H9 (cell line): ENCODE results near the gene AMBRA1. TPM values are rescaled to one million over a fixed set of nuclear protein-coding genes. Genes with fewer than 3 reads are reported as not detected.

ENCODE experiments used
- DNase-seq: peaks from one replicate; pipeline ENCODE4 v3.0.0-alpha.2; 2017
- H2AFZ ChIP-seq: one replicate; pipeline ENCODE4 v1.6.1; 2013; ENCODE audit warnings: mild to moderate bottlenecking, low read length, control low read depth, moderate library complexity
- H2AK5ac ChIP-seq: 2 replicates; pipeline ENCODE4 v1.6.1; 2013; ENCODE audit warnings: low read length, control low read depth, mixed read lengths; ENCODE audit not compliant: insufficient read length
- H2BK120ac ChIP-seq: one replicate; pipeline ENCODE4 v1.6.1; 2013; ENCODE audit warnings: low read depth, mild to moderate bottlenecking, low read length, control low read depth, inconsistent platforms; ENCODE audit not compliant: poor library complexity, severe bottlenecking
- H2BK12ac ChIP-seq: 2 replicates; pipeline ENCODE4 v1.6.1; 2013; ENCODE audit warnings: low read length, control low read depth, mixed read lengths, low read depth; ENCODE audit not compliant: insufficient read length
- H2BK15ac ChIP-seq: 2 replicates; pipeline ENCODE4 v1.6.1; 2013; ENCODE audit warnings: low read depth, low read length, control low read depth
- H2BK20ac ChIP-seq: one replicate; pipeline ENCODE4 v1.6.1; 2013; ENCODE audit warnings: low read depth, mild to moderate bottlenecking, low read length, control low read depth, inconsistent platforms; ENCODE audit not compliant: poor library complexity, severe bottlenecking
- H2BK5ac ChIP-seq: 2 replicates; pipeline ENCODE4 v1.6.1; 2013; ENCODE audit warnings: low read length, control low read depth, mixed read lengths; ENCODE audit not compliant: insufficient read length
- H3K14ac ChIP-seq: 2 replicates; pipeline ENCODE4 v1.6.1; 2013; ENCODE audit warnings: low read length, control low read depth; ENCODE audit not compliant: insufficient read depth
- H3K18ac ChIP-seq: 2 replicates; pipeline ENCODE4 v1.6.1; 2013; ENCODE audit warnings: low read depth, mild to moderate bottlenecking, mixed read lengths, low read length, control low read depth; ENCODE audit not compliant: insufficient read length
- H3K23ac ChIP-seq: 2 replicates; pipeline ENCODE4 v1.6.1; 2013; ENCODE audit warnings: low read length, control low read depth, mixed read lengths, low read depth; ENCODE audit not compliant: insufficient read length
- H3K23me2 ChIP-seq: 2 replicates; pipeline ENCODE4 v1.6.1; 2013; ENCODE audit warnings: low read depth, mild to moderate bottlenecking, mixed read lengths, low read length, control low read depth; ENCODE audit not compliant: insufficient read length, poor library complexity, severe bottlenecking
- H3K27ac ChIP-seq: 2 replicates; pipeline ENCODE4 v1.5.1; 2013; ENCODE audit warnings: low read length, control low read depth, mixed read lengths, low read depth; ENCODE audit not compliant: insufficient read length
- H3K27me3 ChIP-seq: 2 replicates; pipeline ENCODE4 v1.6.1; 2013; ENCODE audit warnings: low read length, control low read depth, inconsistent platforms; ENCODE audit not compliant: insufficient read depth
- H3K4ac ChIP-seq: 2 replicates; pipeline ENCODE4 v1.6.1; 2013; ENCODE audit warnings: low read depth, mild to moderate bottlenecking, control low read depth, inconsistent platforms, low read length, moderate library complexity
- H3K4me1 ChIP-seq: 2 replicates; pipeline ENCODE4 v1.6.1; 2013; ENCODE audit warnings: low read length, control low read depth, inconsistent platforms; ENCODE audit not compliant: insufficient read depth
- H3K4me2 ChIP-seq: 2 replicates; pipeline ENCODE4 v1.6.1; 2013; ENCODE audit warnings: low read length, control low read depth, mixed read lengths; ENCODE audit not compliant: insufficient read length, insufficient read depth
- H3K56ac ChIP-seq: 2 replicates; pipeline ENCODE4 v1.6.1; 2013; ENCODE audit warnings: low read depth, mild to moderate bottlenecking, mixed read lengths, low read length, control low read depth; ENCODE audit not compliant: insufficient read length
- H3K79me1 ChIP-seq: 2 replicates; pipeline ENCODE4 v1.6.1; 2013; ENCODE audit warnings: low read depth, mild to moderate bottlenecking, moderate library complexity, low read length, control low read depth, inconsistent platforms; ENCODE audit not compliant: insufficient read depth, poor library complexity, severe bottlenecking
- H3K79me2 ChIP-seq: 2 replicates; pipeline ENCODE4 v1.6.1; 2013; ENCODE audit warnings: low read length, control low read depth, inconsistent platforms; ENCODE audit not compliant: insufficient read depth
- H3K9ac ChIP-seq: 2 replicates; pipeline ENCODE4 v1.6.1; 2013; ENCODE audit warnings: low read length, control low read depth, mixed read lengths; ENCODE audit not compliant: insufficient read length; ENCODE audit errors: extremely low read depth
- H3K9me3 ChIP-seq: one replicate; pipeline ENCODE4 v1.6.1; 2013; ENCODE audit warnings: low read depth, low read length, inconsistent platforms; ENCODE audit not compliant: control insufficient read depth
- H3T11ph ChIP-seq: one replicate; pipeline ENCODE4 v1.6.1; 2013; ENCODE audit warnings: mild to moderate bottlenecking, low read length, control low read depth, inconsistent platforms
- H4K20me1 ChIP-seq: one replicate; pipeline ENCODE4 v1.6.1; 2013; ENCODE audit not compliant: control insufficient read depth, insufficient read length, insufficient read depth
- H4K5ac ChIP-seq: 2 replicates; pipeline ENCODE4 v1.6.1; 2013; ENCODE audit warnings: low read depth, mild to moderate bottlenecking, mixed read lengths, low read length, control low read depth; ENCODE audit not compliant: insufficient read length
- H4K8ac ChIP-seq: replicated peaks from 2 replicates; pipeline ENCODE4 v1.6.1; 2013; ENCODE audit warnings: low read length, control low read depth, mixed read lengths, low read depth; ENCODE audit not compliant: insufficient read length
- H4K91ac ChIP-seq: 2 replicates; pipeline ENCODE4 v1.6.1; 2013; ENCODE audit warnings: low read depth, mild to moderate bottlenecking, moderate library complexity, mixed read lengths, low read length, control low read depth; ENCODE audit not compliant: insufficient read length
- H3K27ac Mint-ChIP-seq, 3 experiments: 2 replicates in 2 of 3; 3 replicates in 1 of 3; pipeline ENCODE4 v1.8.0; 2020 to 2021; ENCODE audit warnings: mixed read lengths in 3 of 3, mild to moderate bottlenecking in 1 of 3, moderate library complexity in 1 of 3
- H3K27me3 Mint-ChIP-seq: 2 replicates; pipeline ENCODE4 v1.8.0; 2021; ENCODE audit warnings: low read depth, mild to moderate bottlenecking, moderate library complexity, mixed read lengths
- H3K36me3 Mint-ChIP-seq, 3 experiments: 2 replicates in 2 of 3; 3 replicates in 1 of 3; pipeline ENCODE4 v1.8.0; 2020 to 2021; ENCODE audit warnings: low read depth in 3 of 3, mixed read lengths in 3 of 3; ENCODE audit not compliant: insufficient read depth in 1 of 3
- H3K4me1 Mint-ChIP-seq, 2 experiments: 2 replicates each; pipeline ENCODE4 v1.8.0; 2020; ENCODE audit warnings: mixed read lengths in 2 of 2
- H3K4me3 Mint-ChIP-seq, 2 experiments: 2 replicates in 1 of 2; 3 replicates in 1 of 2; pipeline ENCODE4 v1.8.0; 2020 to 2021; ENCODE audit warnings: mild to moderate bottlenecking in 2 of 2, mixed read lengths in 2 of 2, moderate library complexity in 1 of 2
- H3K9me3 Mint-ChIP-seq, 2 experiments: 2 replicates in 1 of 2; 3 replicates in 1 of 2; pipeline ENCODE4 v1.8.0; 2020; ENCODE audit warnings: mild to moderate bottlenecking in 2 of 2, mixed read lengths in 2 of 2, moderate library complexity in 1 of 2
- WGBS: extraction: QIAGEN DNeasy Blood & Tissue Kit; methylation state at CpG from one replicate; pipeline ENCODE4 v1.1.7; 2013; ENCODE audit warnings: missing lambda C conversion rate, low lambda C conversion rate, mixed read lengths; ENCODE audit not compliant: insufficient read length; ENCODE audit errors: extremely low coverage; 5-methylcytosine and 5-hydroxymethylcytosine counted together
- total RNA-seq: library from RNA; stranded (reverse); gene quantifications from 2 replicates; pipeline ENCODE4 v1.2.1, GENCODE V29; 2021
- TF ChIP-seq, protein P1 (sequence below): fragments of 200-600 bp; sonication (generic); conservative IDR thresholded peaks from 3 replicates; pipeline ENCODE4 v1.8.0; 2021; ENCODE audit warnings: antibody characterized with exemption, mild to moderate bottlenecking

The AMBRA1 gene
- total RNA-seq, 1 experiment from 2014 or later, result 37.5 TPM

DNA sequence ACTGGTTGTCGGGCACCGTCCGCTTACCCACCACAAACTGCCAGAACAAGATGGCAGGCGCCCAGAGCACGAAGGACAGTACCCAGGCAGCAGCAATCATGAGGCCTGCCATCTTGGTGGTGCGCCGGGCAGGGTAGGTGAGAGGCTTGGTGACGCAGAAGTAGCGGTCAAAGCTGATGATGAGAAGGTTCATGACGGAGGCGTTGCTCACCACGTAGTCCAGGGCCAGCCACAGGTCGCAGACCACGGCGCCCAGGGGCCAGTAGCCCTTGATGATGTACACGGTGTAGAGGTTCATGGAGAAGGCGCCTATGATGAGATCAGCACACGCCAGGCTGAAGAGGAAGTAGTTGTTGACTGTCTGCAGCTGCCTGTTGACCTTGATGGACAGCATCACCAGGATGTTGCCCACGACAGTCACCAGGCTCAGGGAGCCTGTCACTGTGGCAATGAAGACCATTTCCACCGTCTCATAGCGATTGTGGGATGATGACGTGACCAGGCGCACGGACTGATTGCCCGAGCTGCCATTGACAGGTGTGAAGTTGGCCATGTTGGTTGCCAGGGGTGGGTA, 207.7 kb downstream of the AMBRA1 start:
- no peaks in the 10 kb centered on the region for H3K9me3 Mint-ChIP-seq
- no peak overlapping the region for H3K27ac Mint-ChIP-seq
- H3K4me3 Mint-ChIP-seq, result no peak overlapping the region

More for the DNA sequence above, 207.7 kb downstream of the AMBRA1 start:
- Histone ChIP-seq H3K27ac (no peak overlapping the region), H3K4ac (no peak overlapping the region), H2AFZ (no peak overlapping the region), H3K23ac (no peak overlapping the region), H3K4me2 (no peak overlapping the region), H4K5ac (no peak overlapping the region), H4K8ac (no peak overlapping the region), H2BK120ac (no peak overlapping the region), H3K79me2 (no peaks in the 10 kb centered on the region), H2BK12ac (no peak overlapping the region), H2BK5ac (no peak overlapping the region), H3K56ac (no peak overlapping the region), H3T11ph (no peak overlapping the region), H3K9me3 (no peaks in the 10 kb centered on the region), H3K4me1 (peaks cover 4% of the 10 kb centered on the region; the same call in 1 of the 2 replicates), H2BK20ac (no peak overlapping the region), H3K14ac (no peak overlapping the region; the same call in 1 of the 2 replicates), H2BK15ac (no peak overlapping the region), H3K23me2 (peaks cover 14% of the 10 kb centered on the region), H4K91ac (no peak overlapping the region), H2AK5ac (no peak overlapping the region), H4K20me1 (no peaks in the 10 kb centered on the region), H3K79me1 (no peaks in the 10 kb centered on the region), H3K9ac (no peak overlapping the region), H3K27me3 (peaks cover 20% of the 10 kb centered on the region; the same call in 1 of the 2 replicates), H3K18ac (no peak overlapping the region)
- Mint-ChIP-seq H3K4me1 (peaks cover 21 to 49% of the 10 kb centered on the region in 2 experiments), H3K36me3 (peaks cover 5 to 10% (median 9%) of the 10 kb centered on the region in 3 experiments; a peak in 5 of 7 replicates), H3K27me3 (peaks cover 63% of the 10 kb centered on the region)
- TF ChIP-seq, protein P1, sequence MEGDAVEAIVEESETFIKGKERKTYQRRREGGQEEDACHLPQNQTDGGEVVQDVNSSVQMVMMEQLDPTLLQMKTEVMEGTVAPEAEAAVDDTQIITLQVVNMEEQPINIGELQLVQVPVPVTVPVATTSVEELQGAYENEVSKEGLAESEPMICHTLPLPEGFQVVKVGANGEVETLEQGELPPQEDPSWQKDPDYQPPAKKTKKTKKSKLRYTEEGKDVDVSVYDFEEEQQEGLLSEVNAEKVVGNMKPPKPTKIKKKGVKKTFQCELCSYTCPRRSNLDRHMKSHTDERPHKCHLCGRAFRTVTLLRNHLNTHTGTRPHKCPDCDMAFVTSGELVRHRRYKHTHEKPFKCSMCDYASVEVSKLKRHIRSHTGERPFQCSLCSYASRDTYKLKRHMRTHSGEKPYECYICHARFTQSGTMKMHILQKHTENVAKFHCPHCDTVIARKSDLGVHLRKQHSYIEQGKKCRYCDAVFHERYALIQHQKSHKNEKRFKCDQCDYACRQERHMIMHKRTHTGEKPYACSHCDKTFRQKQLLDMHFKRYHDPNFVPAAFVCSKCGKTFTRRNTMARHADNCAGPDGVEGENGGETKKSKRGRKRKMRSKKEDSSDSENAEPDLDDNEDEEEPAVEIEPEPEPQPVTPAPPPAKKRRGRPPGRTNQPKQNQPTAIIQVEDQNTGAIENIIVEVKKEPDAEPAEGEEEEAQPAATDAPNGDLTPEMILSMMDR, result no peak
- WGBS, result no CpG with 5 or more reads among the region's 25 CpGs
- no peak for DNase-seq
